Medulla oblongata (tissue), 1 donor: ENCODE results near the gene UROC1.

Source experiments
- DNase-seq: peaks from one replicate; pipeline ENCODE4 v3.0.0-alpha.2; 2015; ENCODE audit errors: extremely low spot score

Gene UROC1

GRCh38 chr3:126479642-126480041 is 37.9 kb downstream of the UROC1 start:
- no peak for DNase-seq

GRCh38 chr3:126478581-126479310 is 38.8 kb downstream of the UROC1 start:
- DNase-seq = no peak

GRCh38 chr3:126477061-126477380 is 40.6 kb downstream of the UROC1 start:
- no peak for DNase-seq

- DNase-seq = peak; percentile 74
Observed at GRCh38 chr3:126476166-126477060, 41.2 kb downstream of the UROC1 start.

- peak; percentile 95 for DNase-seq
Observed at GRCh38 chr3:126475413-126476114, 42.0 kb downstream of the UROC1 start, which contains the start of gene ZXDC. ZXDC (minus strand) TSS chr3:126475891; CDS start chr3:126475865, 26 bp downstream.

GRCh38 chr3:126474498-126475412 is 42.8 kb downstream of the UROC1 start:
- DNase-seq = no peak

- no peak for DNase-seq
Observed at GRCh38 chr3:126473292-126474168, 44.0 kb downstream of the UROC1 start.

- peak; percentile 77 for DNase-seq
Observed at GRCh38 chr3:126472277-126473006, 45.1 kb downstream of the UROC1 start.

- DNase-seq = no peak
Observed at GRCh38 chr3:126469479-126469878, 48.1 kb downstream of the UROC1 start.

- no peak for DNase-seq
Observed at GRCh38 chr3:126468028-126468891, 49.3 kb downstream of the UROC1 start.

- no peak for DNase-seq
Observed at GRCh38 chr3:126467611-126467955, 50.0 kb downstream of the UROC1 start.

- DNase-seq = no peak
Observed at GRCh38 chr3:126466886-126467610, 50.5 kb downstream of the UROC1 start.

- DNase-seq = peak; percentile 49
Observed at GRCh38 chr3:126465928-126466544, 51.5 kb downstream of the UROC1 start.

GRCh38 chr3:126464997-126465396 is 52.6 kb downstream of the UROC1 start:
- DNase-seq = no peak

GRCh38 chr3:126464494-126464893 is 53.1 kb downstream of the UROC1 start:
- peak; percentile 35 for DNase-seq

GRCh38 chr3:126464093-126464492 is 53.5 kb downstream of the UROC1 start:
- DNase-seq = no peak

- no peak for DNase-seq
Observed at GRCh38 chr3:126463521-126463920, 54.1 kb downstream of the UROC1 start.
